Stomach smooth muscle (tissue), 2 donors: ENCODE data around the gene HSD17B7.

Experiments used
- H3K27ac ChIP-seq: one replicate; pipeline ENCODE4 v1.7.0; 2013; ENCODE audit warnings: mild to moderate bottlenecking, low read length, inconsistent platforms
- H3K27me3 ChIP-seq, 2 donors: one replicate each; pipeline ENCODE4 v1.7.0; 2013; ENCODE audit warnings: low read length in 2 of 2; ENCODE audit not compliant: insufficient read depth in 2 of 2, control insufficient read depth in 1 of 2
- H3K36me3 ChIP-seq, 2 donors: one replicate each; pipeline ENCODE4 v1.7.0; 2013; ENCODE audit warnings: low read length in 2 of 2; ENCODE audit not compliant: control insufficient read depth in 2 of 2, insufficient read depth in 2 of 2
- H3K4me1 ChIP-seq: one replicate; pipeline ENCODE4 v1.7.0; 2013; ENCODE audit warnings: low read length; ENCODE audit not compliant: control insufficient read depth, insufficient read depth
- H3K4me3 ChIP-seq, 2 donors: one replicate each; pipeline ENCODE4 v1.7.0; 2013; ENCODE audit warnings: low read length in 2 of 2
- H3K9ac ChIP-seq, 2 donors: one replicate each; pipeline ENCODE4 v1.7.0; 2013; ENCODE audit warnings: low read length in 2 of 2, mild to moderate bottlenecking in 1 of 2
- H3K9me3 ChIP-seq, 2 donors: one replicate each; pipeline ENCODE4 v1.7.0; 2013; ENCODE audit warnings: low read length in 2 of 2; ENCODE audit not compliant: control insufficient read depth in 2 of 2
- donor health status: healthy.
- donor health status: Pancreatic carcinoma.

HSD17B7 gene

GRCh38 chr1:162840250-162840839, 49.8 kb downstream of the HSD17B7 start:
- no peak overlapping the region for H3K9ac ChIP-seq
- no peaks in the 10 kb centered on the region for H3K4me1 ChIP-seq

GRCh38 chr1:162844153-162844552, 53.7 kb downstream of the HSD17B7 start:
- Histone ChIP-seq H3K27me3 (no peaks in the 10 kb centered on the region), H3K36me3 (no peaks in the 10 kb centered on the region), H3K9ac (no peak overlapping the region), H3K27ac (no peak overlapping the region), H3K4me1 (no peaks in the 10 kb centered on the region), H3K4me3 (no peak overlapping the region), H3K9me3 (no peaks in the 10 kb centered on the region)

More at GRCh38 chr1:162840250-162840839, 49.8 kb downstream of the HSD17B7 start:
- Histone ChIP-seq H3K9me3 (peaks cover 0 to 4% of the 10 kb centered on the region in 2 donors), H3K27me3 (no peaks in the 10 kb centered on the region), H3K36me3 (no peaks in the 10 kb centered on the region), H3K4me3 (no peak overlapping the region), H3K27ac (no peak overlapping the region)

- Histone ChIP-seq H3K9ac (no peak overlapping the region), H3K4me3 (no peak overlapping the region), H3K27ac (no peak overlapping the region), H3K9me3 (no peaks in the 10 kb centered on the region), H3K27me3 (no peaks in the 10 kb centered on the region), H3K36me3 (no peaks in the 10 kb centered on the region), H3K4me1 (no peaks in the 10 kb centered on the region)
These were observed 56.0 kb downstream of the HSD17B7 start for GRCh38 chr1:162846256-162847212.

- Histone ChIP-seq H3K9ac (no peak overlapping the region), H3K4me1 (no peaks in the 10 kb centered on the region), H3K27ac (no peak overlapping the region), H3K9me3 (no peaks in the 10 kb centered on the region), H3K27me3 (no peaks in the 10 kb centered on the region), H3K36me3 (no peaks in the 10 kb centered on the region), H3K4me3 (no peak overlapping the region)
These were observed 57.4 kb downstream of the HSD17B7 start for GRCh38 chr1:162847839-162848453.

GRCh38 chr1:162849711-162850110, 59.2 kb downstream of the HSD17B7 start:
- no peak overlapping the region for H3K27ac ChIP-seq
- H3K27me3 ChIP-seq = no peaks in the 10 kb centered on the region
- H3K4me3 ChIP-seq = no peak overlapping the region
- no peaks in the 10 kb centered on the region for H3K36me3 ChIP-seq
- H3K9me3 ChIP-seq = no peaks in the 10 kb centered on the region
- no peaks in the 10 kb centered on the region for H3K4me1 ChIP-seq
- H3K9ac ChIP-seq = no peak overlapping the region

- Histone ChIP-seq H3K27me3 (no peaks in the 10 kb centered on the region), H3K27ac (no peak overlapping the region), H3K9ac (no peak overlapping the region), H3K4me1 (peaks cover 2% of the 10 kb centered on the region), H3K4me3 (no peak overlapping the region), H3K36me3 (no peaks in the 10 kb centered on the region), H3K9me3 (no peaks in the 10 kb centered on the region)
These were observed 60.8 kb downstream of the HSD17B7 start for GRCh38 chr1:162851341-162851740.

- H3K9ac ChIP-seq = no peak overlapping the region
- no peak overlapping the region for H3K27ac ChIP-seq
These were observed 63.9 kb downstream of the HSD17B7 start for GRCh38 chr1:162854245-162854882.

GRCh38 chr1:162855461-162856150, 65.1 kb downstream of the HSD17B7 start:
- H3K27ac ChIP-seq = peak overlapping the region; percentile 18
- H3K36me3 ChIP-seq = no peaks in the 10 kb centered on the region
- no peak overlapping the region for H3K4me3 ChIP-seq
- H3K27me3 ChIP-seq = no peaks in the 10 kb centered on the region
- no peaks in the 10 kb centered on the region for H3K9me3 ChIP-seq
- peaks cover 2% of the 10 kb centered on the region for H3K4me1 ChIP-seq
- no peak overlapping the region for H3K9ac ChIP-seq

More at GRCh38 chr1:162854245-162854882, 63.9 kb downstream of the HSD17B7 start:
- Histone ChIP-seq H3K36me3 (no peaks in the 10 kb centered on the region), H3K27me3 (no peaks in the 10 kb centered on the region), H3K4me3 (no peak overlapping the region), H3K9me3 (no peaks in the 10 kb centered on the region), H3K4me1 (peaks cover 2% of the 10 kb centered on the region)

- Histone ChIP-seq H3K27ac (no peak overlapping the region), H3K36me3 (no peaks in the 10 kb centered on the region), H3K27me3 (no peaks in the 10 kb centered on the region), H3K9ac (no peak overlapping the region), H3K9me3 (no peaks in the 10 kb centered on the region), H3K4me1 (peaks cover 2% of the 10 kb centered on the region), H3K4me3 (no peak overlapping the region)
These were observed 65.8 kb downstream of the HSD17B7 start for GRCh38 chr1:162856260-162856659.

GRCh38 chr1:162857850-162858249, 67.3 kb downstream of the HSD17B7 start:
- Histone ChIP-seq H3K4me3 (no peak overlapping the region), H3K9me3 (no peaks in the 10 kb centered on the region), H3K27me3 (no peaks in the 10 kb centered on the region), H3K9ac (no peak overlapping the region), H3K4me1 (peaks cover 8% of the 10 kb centered on the region), H3K27ac (no peak overlapping the region), H3K36me3 (no peaks in the 10 kb centered on the region)
